IPS DF 6.9 (cell line): ENCODE results near the gene TC2N.

ENCODE experiments used
- DNase-seq: peaks from one replicate; pipeline ENCODE4 v3.0.0-alpha.2; 2013; ENCODE audit warnings: low read depth, low spot score
- H3K27ac ChIP-seq: one replicate; pipeline ENCODE4 v1.5.1; 2013; ENCODE audit warnings: low read length, control low read depth
- H3K27me3 ChIP-seq: 2 replicates; pipeline ENCODE4 v1.6.1; 2013; ENCODE audit warnings: mild to moderate bottlenecking, low read length; ENCODE audit not compliant: control insufficient read depth, insufficient read depth
- H3K36me3 ChIP-seq: 2 replicates; pipeline ENCODE4 v1.6.1; 2013; ENCODE audit warnings: low read length; ENCODE audit not compliant: control insufficient read depth, insufficient read depth
- H3K4me1 ChIP-seq: 2 replicates; pipeline ENCODE4 v1.6.1; 2013; ENCODE audit warnings: low read length; ENCODE audit not compliant: control insufficient read depth, insufficient read depth
- H3K4me3 ChIP-seq: 2 replicates; pipeline ENCODE4 v1.5.1; 2013; ENCODE audit warnings: mild to moderate bottlenecking, low read length
- H3K9me3 ChIP-seq: 2 replicates; pipeline ENCODE4 v1.6.1; 2013; ENCODE audit warnings: low read length, inconsistent platforms; ENCODE audit not compliant: control insufficient read depth, insufficient read depth
- WGBS: extraction: QIAGEN DNeasy Blood & Tissue Kit; methylation state at CpG from one replicate; pipeline ENCODE4 v1.1.7; 2013; ENCODE audit warnings: mixed read lengths, missing lambda C conversion rate; ENCODE audit not compliant: insufficient read length, insufficient coverage; 5-methylcytosine and 5-hydroxymethylcytosine counted together

Gene TC2N

DNA sequence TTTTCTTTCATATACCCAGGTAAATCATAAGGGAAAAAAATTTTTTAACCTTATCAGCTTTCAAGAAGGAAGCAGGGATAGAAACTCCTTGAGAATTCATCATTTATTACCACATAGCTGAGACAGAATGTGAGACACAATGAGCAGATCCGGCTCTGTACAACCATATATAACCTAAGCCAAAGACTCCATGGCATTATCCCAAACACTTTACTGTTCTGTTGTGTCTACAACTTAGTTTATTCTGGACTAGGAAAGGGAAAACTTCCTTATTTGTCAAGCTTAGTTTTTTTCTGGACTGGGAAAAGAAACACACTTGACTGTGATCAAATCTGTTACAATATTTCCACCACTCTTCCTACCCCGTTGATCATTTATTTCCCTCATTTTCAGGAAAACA is 97.2 kb downstream of the TC2N start:
- no peaks in the 10 kb centered on the region for H3K9me3 ChIP-seq
- no peaks in the 10 kb centered on the region for H3K27me3 ChIP-seq
- H3K4me1 ChIP-seq = no peaks in the 10 kb centered on the region
- no peak overlapping the region for H3K4me3 ChIP-seq
- no peaks in the 10 kb centered on the region for H3K36me3 ChIP-seq
- DNase-seq = no peak
- no CpG with 5 or more reads among the region's 2 CpGs for WGBS
- no peak overlapping the region for H3K27ac ChIP-seq

DNA sequence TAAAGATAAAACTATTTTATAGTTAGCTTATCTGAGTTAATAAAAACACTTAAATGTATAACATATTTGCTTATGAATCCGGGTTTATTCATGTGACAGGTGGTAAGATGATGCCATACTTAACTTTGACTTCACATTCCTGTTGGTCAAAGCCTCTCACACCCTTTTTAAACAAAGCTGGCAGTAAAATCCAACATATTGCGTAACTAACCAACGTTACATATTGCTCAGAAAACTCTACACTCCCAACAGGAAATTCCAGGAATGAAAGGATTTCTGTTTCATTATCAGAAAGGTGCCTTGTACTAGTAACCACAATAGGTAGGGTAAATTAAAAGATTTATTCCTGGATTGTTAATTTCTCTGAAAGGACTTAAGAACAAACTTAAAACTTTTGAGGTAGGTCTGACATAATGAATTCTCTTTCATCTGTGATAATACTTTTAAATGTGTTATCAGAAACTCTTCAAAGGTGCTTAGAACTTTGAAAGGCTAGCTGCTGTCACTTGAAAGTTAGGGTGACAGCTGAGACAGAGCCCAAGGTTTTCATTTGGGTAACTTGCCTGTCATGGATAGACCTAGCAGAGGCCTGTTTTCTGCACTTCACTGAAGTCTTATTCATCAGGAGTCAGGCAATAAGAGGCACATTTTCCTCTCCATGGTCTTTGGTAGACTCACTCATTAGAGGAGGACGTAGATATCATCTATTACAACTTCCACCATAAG is 111.6 kb downstream of the TC2N start:
- Histone ChIP-seq H3K27me3 (no peaks in the 10 kb centered on the region), H3K9me3 (no peaks in the 10 kb centered on the region), H3K4me3 (no peak overlapping the region), H3K36me3 (no peaks in the 10 kb centered on the region), H3K27ac (no peak overlapping the region), H3K4me1 (no peaks in the 10 kb centered on the region)
- no peak for DNase-seq
- WGBS = no CpG with 5 or more reads among the region's 4 CpGs

DNA sequence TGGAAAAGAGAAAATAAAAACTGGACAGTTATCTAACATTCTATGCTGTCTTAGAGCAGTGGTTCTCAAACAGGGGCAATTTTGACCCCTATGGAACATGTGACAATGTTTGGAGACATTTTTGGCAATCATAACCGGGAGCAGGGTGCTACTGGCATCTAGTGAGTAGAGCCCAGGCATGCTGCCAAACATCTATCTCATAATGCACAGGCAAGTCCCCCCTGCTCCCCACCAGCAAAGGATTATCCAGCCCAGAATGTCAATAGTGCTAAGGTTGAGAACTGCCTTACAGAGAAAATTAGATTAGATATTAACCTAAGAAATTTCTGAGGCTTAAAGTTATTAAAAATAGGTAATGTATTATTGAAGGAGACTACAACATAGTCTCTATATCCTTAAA is 112.5 kb downstream of the TC2N start:
- H3K4me1 ChIP-seq = no peaks in the 10 kb centered on the region

GRCh38 chr14:91754185-91754584 is 113.2 kb downstream of the TC2N start:
- no peak for DNase-seq
- Histone ChIP-seq H3K9me3 (no peaks in the 10 kb centered on the region), H3K4me1 (no peaks in the 10 kb centered on the region), H3K27me3 (no peaks in the 10 kb centered on the region), H3K4me3 (no peak overlapping the region), H3K27ac (no peak overlapping the region), H3K36me3 (no peaks in the 10 kb centered on the region)
- WGBS = no CpG with 5 or more reads among the region's 1 CpG

More for the DNA sequence above, 112.5 kb downstream of the TC2N start:
- Histone ChIP-seq H3K27ac (no peak overlapping the region), H3K4me3 (no peak overlapping the region), H3K27me3 (no peaks in the 10 kb centered on the region), H3K9me3 (no peaks in the 10 kb centered on the region), H3K36me3 (no peaks in the 10 kb centered on the region)
- WGBS = no CpG with 5 or more reads among the region's 1 CpG
- DNase-seq = no peak

DNA sequence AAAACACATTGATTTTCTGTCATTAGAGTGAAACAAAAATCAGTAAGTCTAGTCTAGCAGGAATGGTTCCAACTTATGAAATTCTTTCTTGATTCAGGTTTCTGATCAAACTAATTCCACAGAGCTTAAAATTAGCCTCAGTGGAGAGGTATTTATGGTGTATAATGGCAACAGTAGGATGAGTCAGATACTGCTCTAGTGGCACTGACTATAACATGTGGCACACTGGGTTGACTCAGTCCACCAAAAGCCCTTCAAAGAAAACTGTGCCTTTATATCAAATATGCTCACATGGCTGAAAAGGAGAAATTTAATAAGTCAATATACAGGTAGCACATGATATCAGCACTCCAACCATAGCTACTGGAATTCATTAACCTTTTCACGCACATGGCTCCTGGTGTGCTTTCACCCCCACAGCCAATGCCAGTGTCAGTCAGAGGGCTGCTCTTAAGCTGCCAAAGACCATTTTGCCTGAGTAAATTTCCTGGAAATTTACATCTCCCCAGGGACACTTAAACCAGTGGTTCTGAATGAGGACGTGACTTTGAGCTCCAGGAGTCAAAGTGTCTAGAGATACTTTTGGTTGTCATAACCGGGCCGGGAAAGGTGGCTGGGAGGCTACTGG is 113.7 kb downstream of the TC2N start:
- WGBS = no CpG with 5 or more reads among the region's 4 CpGs
- Histone ChIP-seq H3K27me3 (no peaks in the 10 kb centered on the region), H3K36me3 (no peaks in the 10 kb centered on the region), H3K4me1 (no peaks in the 10 kb centered on the region), H3K4me3 (no peak overlapping the region), H3K9me3 (no peaks in the 10 kb centered on the region), H3K27ac (no peak overlapping the region)
- DNase-seq = no peak

DNA sequence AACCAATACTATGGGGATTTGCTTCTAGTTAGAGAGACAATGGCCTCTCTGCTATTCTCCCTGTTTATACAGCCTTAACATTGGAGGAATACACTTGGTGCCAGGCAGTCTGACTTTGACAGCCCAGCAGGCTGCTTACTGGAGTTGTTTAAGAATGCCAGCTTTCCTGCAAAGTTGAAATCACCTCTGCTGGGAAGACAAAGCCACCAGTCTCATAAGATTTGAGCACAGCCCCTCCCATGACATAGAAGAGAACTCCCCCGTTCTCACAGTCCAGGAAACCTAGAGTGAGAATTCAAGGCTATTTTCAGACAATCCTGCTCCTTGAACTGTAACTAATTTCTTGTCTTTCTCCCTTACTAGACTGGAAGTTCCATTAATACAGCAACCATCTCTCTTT is 114.4 kb downstream of the TC2N start:
- Histone ChIP-seq H3K4me3 (no peak overlapping the region), H3K9me3 (no peaks in the 10 kb centered on the region), H3K36me3 (no peaks in the 10 kb centered on the region), H3K27me3 (no peaks in the 10 kb centered on the region), H3K4me1 (no peaks in the 10 kb centered on the region), H3K27ac (no peak overlapping the region)
- DNase-seq = no peak
- WGBS = no CpG with 5 or more reads among the region's 1 CpG

GRCh38 chr14:91751719-91752118 is 115.6 kb downstream of the TC2N start:
- Histone ChIP-seq H3K36me3 (no peaks in the 10 kb centered on the region), H3K27ac (no peak overlapping the region), H3K4me3 (no peak overlapping the region), H3K9me3 (no peaks in the 10 kb centered on the region), H3K27me3 (no peaks in the 10 kb centered on the region), H3K4me1 (no peaks in the 10 kb centered on the region)
- WGBS = no CpG with 5 or more reads among the region's 2 CpGs
- no peak for DNase-seq

DNA sequence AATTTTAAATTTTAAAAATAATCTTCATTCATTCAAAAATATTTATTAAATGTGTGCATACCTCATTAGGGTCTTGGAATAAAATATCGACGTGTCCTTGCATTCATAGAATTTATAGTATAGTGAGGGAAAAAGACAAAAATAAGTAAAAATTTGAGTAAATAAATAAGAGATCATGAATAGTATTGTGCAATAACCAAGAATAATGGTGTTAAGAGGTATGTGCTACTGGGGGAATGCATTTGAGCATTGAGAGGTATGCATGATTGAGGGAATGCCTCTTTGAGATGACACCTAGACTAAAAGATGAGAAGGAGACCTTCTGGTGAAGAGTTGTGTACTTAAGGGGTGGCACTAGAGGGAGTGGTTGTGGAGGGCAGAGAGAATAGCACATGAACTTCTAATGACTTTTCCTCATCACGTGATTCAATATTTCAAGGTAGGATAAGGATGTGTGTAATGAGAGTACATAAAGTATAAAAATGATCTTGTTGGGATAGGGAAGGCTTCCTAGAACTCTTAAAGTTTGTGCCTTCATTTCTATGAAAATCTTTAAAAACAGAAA is 116.6 kb downstream of the TC2N start:
- no peaks in the 10 kb centered on the region for H3K9me3 ChIP-seq
- no peak overlapping the region for H3K4me3 ChIP-seq
- no peaks in the 10 kb centered on the region for H3K27me3 ChIP-seq
- H3K4me1 ChIP-seq = no peaks in the 10 kb centered on the region
- DNase-seq = no peak
- H3K36me3 ChIP-seq = no peaks in the 10 kb centered on the region
- no peak overlapping the region for H3K27ac ChIP-seq
- 100% methylated on average over 2 of the region's 3 CpGs for WGBS

DNA sequence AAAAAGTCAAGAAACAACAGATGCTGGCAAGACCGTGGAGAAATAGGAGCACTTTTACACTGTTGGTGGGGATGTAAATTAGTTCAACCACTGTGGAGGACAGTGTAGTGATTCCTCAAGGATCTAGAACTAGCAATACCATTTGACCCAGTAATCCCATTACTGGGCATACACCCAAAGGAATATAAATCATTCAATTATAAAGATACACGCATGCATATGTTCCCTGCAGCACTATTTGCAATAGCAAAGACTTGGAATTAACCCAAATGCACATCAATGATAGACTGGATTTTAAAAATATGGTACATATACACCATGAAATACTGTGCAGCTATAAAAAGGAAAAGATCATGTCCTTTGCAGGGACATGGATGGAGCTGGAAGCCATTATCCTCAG is 117.5 kb downstream of the TC2N start:
- WGBS = no CpG with 5 or more reads among the region's 2 CpGs
- Histone ChIP-seq H3K27me3 (no peaks in the 10 kb centered on the region), H3K4me3 (no peak overlapping the region), H3K4me1 (no peaks in the 10 kb centered on the region), H3K9me3 (no peaks in the 10 kb centered on the region), H3K36me3 (no peaks in the 10 kb centered on the region), H3K27ac (no peak overlapping the region)
- no peak for DNase-seq

DNA sequence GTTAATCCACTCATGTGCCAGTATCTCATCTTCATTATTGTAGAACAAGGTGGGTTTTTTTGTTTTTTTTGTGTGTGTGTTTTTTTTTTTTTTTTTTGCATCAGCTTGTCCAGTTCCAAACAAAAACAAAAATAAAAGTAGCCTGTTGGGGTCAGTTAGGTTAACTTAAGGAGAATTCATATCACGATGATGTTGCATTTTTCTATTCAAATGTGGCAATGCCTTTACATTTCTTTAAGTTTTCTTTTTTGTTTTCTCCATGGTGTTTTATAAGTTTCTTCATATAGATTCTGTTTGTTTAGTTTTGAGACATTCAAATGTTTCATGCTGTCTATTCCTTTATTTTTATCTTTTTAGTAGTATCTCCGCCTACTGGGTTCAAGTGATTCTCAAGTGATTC is 119.3 kb downstream of the TC2N start:
- no peak overlapping the region for H3K4me3 ChIP-seq
- no peaks in the 10 kb centered on the region for H3K36me3 ChIP-seq
- no peaks in the 10 kb centered on the region for H3K27me3 ChIP-seq
- no peak overlapping the region for H3K27ac ChIP-seq
- no peaks in the 10 kb centered on the region for H3K9me3 ChIP-seq
- DNase-seq = no peak
- H3K4me1 ChIP-seq = no peaks in the 10 kb centered on the region
- WGBS = no CpG with 5 or more reads among the region's 2 CpGs

GRCh38 chr14:91745344-91745743 is 122.0 kb downstream of the TC2N start:
- Histone ChIP-seq H3K36me3 (no peaks in the 10 kb centered on the region), H3K4me1 (no peaks in the 10 kb centered on the region), H3K4me3 (no peak overlapping the region), H3K9me3 (no peaks in the 10 kb centered on the region), H3K27ac (no peak overlapping the region), H3K27me3 (no peaks in the 10 kb centered on the region)
- no CpG with 5 or more reads among the region's 1 CpG for WGBS
- DNase-seq = no peak
